Measurements from ENCODE around the gene RPL23.

Gene RPL23

DNA sequence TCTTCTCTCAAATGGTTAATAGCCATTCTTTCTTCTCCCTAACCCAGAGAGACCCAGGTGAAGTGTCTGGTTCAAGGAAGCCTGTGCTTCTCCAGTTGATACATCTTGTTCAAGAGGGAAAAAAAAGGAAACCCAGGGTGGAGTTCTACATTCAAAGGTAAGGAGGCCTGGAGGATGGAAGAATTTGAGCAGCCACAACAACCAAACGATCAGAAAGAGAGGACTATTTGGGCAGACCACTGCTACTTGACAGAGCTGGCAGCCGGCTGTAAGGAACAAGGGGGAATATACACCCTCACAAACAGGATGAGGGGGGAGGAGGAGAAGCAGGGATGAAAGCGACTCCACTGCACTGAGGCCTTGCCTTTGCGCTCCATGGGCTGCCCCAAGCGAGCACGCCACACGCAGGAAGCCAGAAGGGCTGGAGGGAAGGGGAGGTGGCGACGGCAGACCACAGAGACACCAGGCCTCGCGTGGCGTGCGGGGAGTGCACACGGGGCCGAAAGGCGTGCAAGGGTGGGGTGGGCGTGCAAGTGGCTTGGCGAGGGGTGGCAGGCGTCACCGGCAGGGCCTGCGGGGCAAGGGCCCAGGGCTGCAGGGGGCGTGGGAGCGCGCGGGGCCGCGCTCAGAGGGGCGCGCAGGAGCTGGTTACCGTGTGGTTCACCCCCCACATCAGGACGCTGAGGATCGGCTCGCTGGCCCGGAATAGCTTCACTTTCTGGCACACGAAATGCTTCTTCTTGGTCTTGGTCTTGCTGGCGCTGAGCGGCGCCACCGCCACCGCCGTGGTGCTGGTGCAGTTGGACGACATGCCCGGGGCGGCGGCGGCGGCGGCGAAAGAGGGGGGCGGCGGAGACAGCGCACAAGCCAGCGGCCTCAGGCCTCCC is 54.7 kb downstream of the RPL23 start:
- DNase-seq (ENCODE audit: low read depth in 2 of 2) = peak; percentile 32

All from stimulated activated CD8-positive, alpha-beta memory T cell treated with anti-CD3 and anti-CD28 coated beads, Interleukin-2, amount 100 ng/mL, for 48 hours (primary cell).